HG03025 (cell line): ENCODE results near the gene MX2.
"Not testable (repeated sequence)": the region's sequence is repeated elsewhere in the genome, so short reads cannot be mapped to it uniquely, and the experiment has no call there.

ENCODE experiments used
- ATAC-seq: cut with Tn5 transposase; IDR thresholded peaks from one replicate; pipeline ENCODE4 v1.9.1; 2021; ENCODE audit warnings: mild to moderate bottlenecking, moderate library complexity; ENCODE audit not compliant: unreplicated experiment, low FRiP score

Gene MX2

GRCh38 chr21:41337515-41337914 lies 24.3 kb upstream of the MX2 start:
- no peak for ATAC-seq

DNA sequence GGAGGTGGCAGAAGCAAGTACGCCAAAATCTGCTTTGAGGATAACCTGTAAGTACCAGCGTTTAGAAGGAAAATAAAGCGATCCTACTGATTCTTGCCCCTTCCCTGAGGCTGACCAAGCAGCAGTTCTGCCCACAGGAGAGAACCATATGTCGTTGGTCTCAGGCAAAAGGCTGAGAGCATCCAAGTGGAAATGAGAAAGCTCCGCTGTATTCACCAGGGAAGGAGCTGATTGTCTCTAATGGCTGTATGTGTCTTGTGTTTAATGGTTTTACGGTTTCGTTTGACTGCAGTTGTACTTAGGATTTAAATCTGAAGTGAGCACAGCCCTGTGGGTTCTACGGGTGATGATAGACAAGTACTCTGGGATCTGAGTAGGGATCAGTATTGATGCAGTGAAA lies 23.4 kb upstream of the MX2 start:
- ATAC-seq = no peak

GRCh38 chr21:41342035-41342434 lies 19.8 kb upstream of the MX2 start:
- no peak for ATAC-seq

GRCh38 chr21:41344146-41344545 lies 17.7 kb upstream of the MX2 start:
- no peak for ATAC-seq

DNA sequence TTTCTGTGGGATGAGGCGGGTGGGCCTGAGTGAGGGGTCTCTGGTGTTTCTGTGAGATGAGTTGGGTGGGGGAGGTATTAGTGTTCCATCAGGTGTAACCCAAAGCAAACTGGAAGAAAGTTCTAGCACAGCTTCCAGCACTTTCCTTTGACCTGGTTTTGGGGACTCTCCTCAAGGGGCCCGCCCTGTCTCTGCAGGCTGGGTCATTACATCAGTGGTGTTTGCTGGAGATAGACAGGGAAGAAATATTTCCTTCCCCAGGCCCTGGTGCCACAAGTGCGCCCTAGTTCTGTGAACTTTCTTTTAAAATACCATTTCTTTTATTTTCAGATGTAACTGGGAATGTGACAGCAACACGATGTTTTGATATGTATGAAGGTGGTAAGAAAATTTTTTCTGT lies 16.5 kb upstream of the MX2 start:
- no peak for ATAC-seq

- no peak for ATAC-seq
Measured at GRCh38 chr21:41345934-41346685, 15.7 kb upstream of the MX2 start.

- no peak for ATAC-seq
Measured at GRCh38 chr21:41346758-41347157, 15.1 kb upstream of the MX2 start.

GRCh38 chr21:41348434-41348833 lies 13.4 kb upstream of the MX2 start:
- ATAC-seq = no peak

DNA sequence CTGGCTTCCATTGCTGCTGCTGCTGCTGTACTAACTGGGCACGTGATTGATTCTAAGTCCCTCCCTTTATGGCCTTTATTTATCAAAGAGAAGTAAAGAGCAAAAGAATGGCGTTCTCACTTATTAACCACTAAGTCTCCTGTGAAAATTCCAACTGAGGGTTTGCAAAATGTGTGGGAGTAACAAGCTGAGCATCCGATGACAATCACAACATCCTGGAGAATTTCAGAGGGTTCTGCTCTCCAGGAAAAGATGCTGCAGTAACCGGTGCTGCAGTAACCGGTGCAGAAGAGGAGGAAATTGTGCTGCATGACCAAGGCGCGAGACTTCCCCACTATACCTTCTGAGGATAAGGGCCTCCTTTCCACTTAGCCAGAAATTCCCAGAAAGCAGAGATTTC lies 12.7 kb upstream of the MX2 start:
- ATAC-seq = no peak

- no peak for ATAC-seq
Measured at GRCh38 chr21:41349619-41350390, 12.0 kb upstream of the MX2 start.

DNA sequence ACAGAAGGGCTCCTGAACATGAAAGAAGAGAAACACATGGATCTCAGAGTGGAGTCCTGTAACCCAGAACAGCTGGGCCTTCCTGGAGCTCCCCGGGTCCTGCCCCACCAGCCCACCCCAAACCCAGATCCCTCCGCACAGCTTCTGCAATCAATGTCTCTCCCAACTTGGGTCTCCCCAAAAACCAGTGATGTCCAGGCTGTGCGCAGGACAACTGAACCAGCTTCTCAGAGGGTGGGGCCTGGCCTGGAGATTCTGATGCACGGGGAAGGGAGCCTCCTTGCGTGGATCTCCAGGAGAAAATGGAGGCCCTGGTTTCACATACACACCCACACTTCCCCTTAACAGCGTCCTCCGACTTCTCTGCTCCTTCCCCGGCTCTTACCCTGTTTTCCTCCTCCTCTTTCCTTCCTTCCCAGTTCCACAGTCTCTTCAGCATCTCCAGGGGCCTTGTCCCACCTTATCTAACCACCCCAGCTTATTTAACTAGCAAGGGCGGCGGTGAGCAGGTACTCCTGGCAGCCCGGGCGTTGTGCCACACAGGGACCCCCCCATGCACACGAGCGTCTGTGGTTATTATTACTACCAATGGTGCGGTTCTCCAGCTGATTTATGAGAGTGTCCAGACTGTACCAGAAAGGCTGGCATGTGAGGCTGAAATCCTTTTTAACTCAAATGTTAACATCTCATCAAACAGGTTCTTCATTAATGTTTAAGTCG lies 11.2 kb upstream of the MX2 start:
- no peak for ATAC-seq

DNA sequence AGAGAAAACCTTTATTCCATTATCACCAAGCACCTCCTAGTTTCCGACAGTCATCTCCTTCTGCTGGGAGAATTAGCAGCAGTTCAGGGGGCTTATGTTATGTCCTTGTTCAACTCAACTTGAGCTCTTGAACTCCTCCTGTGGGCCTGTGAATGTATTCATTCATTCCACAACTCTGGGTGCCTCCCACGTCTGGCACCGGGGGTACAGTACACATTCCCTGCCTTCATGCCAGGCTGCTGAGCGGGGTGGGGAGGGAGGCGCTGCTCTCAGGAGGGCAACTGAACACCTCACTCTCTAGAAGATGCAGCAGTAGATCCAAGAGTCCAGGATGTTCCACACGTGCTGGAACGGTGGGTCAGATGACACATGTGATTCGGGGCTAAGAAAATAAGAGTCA lies 4.3 kb upstream of the MX2 start:
- no peak for ATAC-seq

DNA sequence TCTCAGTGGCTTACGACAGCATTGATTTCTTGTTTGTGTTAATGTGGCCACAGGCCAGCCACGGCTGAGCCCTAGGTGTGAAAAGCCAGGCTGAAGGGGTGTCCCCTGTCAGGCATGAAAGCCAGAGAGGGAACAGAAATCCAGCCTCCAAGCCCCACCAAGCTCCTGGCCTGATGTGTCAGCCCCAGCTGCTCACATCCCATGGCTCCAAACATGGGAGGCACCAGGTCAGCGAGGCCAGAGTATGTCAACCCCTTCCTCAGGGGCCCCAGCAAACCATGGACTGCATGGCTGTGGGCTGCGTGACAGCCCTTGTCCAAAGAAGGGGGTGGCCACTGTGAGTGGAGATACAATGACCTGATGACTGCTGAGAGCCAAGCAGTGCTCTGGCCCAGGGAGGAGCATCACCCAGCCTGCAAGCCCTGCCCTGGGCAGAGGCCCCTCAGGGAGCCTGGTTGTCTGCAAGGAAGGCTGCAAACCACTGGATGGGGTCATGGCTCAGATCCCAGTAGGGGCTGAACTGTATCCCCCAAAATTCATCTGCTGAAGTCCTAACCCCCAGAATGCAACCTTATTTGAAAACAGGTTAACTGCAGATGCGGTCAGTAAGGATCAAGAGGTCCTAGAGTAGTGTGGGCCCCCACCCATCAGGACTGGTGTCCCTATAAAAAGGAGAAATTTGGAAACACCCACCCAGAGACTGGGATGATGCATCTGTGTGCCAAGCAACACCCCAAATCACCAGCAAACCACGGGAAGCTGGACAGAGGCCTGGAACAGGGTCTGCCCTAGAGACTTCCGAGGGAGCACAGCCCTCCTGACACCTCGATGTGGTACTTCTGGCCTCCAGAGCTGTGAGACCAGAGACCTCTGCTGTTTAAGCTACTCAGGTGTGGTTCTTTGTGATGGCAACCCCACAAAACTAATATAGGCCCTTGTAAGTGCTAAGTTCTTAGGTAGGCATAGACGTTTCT lies 3.3 kb upstream of the MX2 start:
- no peak for ATAC-seq

DNA sequence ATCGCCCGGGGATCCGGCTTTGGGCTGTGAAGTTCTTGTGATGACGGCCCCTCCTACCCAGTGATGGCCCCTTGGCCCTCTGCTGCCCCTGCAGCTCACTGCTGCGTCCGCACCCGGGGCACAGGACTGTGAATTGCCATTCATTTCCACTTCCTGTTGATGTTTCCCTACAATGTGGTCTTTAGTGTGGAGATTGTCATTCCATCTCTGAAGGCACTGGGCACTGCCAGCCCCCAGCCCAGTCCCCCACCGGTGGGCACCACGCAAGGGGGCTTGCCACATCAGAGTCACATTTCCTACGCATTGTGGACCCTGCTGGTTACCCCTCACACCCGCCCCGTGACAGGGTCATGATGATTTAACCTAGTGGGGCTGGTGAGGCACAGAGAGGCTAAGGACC lies 2.5 kb upstream of the MX2 start:
- no peak for ATAC-seq

DNA sequence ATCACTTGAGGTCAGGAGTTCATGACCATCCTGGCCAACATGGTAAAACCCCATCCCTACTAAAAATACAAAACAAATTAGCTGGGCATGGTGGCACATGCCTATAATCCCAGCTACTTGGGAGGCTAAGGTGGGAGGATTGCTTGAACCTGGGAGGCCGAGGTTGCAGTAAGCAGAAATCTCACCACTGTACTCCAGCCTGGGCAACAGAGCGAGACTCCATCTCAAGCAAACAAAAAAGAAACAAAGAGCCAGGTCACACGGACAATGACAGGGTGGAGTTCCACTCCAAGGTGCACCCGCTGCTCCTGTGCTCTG lies 2.1 kb upstream of the MX2 start:
- ATAC-seq = not testable (repeated sequence)

DNA sequence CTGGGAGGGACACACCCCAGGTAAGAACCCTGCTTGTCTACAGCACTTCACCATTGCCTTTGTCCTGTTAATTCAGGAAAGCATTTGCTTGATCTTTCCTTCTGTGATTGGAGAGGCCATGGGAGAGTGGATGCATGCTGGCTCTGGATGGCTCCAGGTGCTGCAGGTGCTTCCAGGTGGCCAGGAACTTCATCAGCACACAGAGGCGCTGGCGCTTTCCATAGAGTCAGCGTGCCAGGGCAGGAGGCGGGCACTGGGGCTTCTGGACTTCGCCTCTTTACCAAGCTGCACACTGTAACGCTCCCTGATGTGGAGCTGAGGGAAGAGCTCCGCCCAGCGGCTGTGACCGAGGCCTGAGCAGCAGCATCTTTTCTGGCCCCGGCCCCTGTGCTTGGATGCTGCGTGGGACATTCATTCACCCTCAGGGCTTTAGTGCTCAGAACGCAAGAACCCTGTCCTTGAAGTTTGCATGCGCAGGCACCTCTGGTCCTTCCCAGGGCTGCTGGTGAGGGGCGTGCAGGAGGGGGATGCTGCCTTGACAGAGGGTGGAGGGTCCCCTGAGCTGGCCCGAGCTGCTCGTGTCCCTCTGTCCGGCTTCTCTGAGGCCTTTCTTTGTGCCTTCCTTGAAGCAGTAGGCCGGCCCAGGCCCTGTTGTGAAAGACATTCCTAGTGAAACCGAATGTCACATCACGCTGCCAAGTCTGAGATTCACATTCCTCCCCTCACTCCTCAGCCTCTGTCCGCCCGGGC lies 1.6 kb upstream of the MX2 start:
- ATAC-seq = no peak

DNA sequence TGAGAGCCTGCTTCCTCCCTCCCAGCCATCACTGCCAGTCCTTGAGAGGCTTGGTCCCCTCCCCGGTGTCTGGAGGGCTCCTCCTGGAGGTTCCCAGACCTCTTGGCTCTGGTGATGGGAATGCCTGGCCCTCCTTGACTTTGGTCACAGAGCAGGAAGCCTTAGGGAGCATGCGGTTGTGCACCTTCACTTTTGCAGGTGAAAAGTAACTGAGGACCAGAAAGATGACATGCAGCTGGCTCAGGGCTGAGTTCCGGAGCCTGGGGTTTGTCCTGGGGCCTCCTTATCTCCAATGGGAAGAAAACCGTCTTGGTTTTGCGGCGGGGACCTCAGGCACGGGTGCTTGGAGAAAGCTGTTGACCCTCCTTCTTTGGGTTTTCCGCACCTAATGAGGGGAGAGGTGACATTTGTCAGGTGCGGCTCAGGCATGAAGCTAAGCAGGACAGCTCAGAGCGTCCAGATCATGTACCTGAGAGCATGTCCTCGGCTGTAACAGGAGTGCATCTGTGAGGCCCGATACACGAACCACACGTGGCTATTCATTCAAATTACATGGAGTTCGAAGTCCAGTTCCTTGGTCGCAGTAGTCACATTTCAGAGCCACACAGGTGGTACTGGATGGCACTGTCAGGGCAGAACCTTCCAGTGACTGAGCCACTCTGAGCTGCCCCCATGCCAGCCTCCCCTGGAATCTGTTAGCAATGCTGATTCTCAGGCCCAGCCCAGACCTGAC lies 608 bp upstream of the MX2 start:
- no peak for ATAC-seq

GRCh38 chr21:41362605-41363369 lies 960 bp downstream of the MX2 start:
- ATAC-seq = no peak
